HepG2 (cell line): Measurements from ENCODE around the gene GPR27.

Experiments used
- CBX2 ChIP-seq, 2 experiments: fragments of 200-600 bp in 1 of 2; sonication (generic); formaldehyde crosslinking in 1 of 2; IDR thresholded peaks; 2 replicates each; pipeline versions ENCODE4 v1.7.0 to v1.8.1; 2018 to 2022; ENCODE audit warnings: low read depth in 2 of 2, low read length in 1 of 2, mild to moderate bottlenecking in 1 of 2, missing genetic modification reagents in 1 of 2
- CTCF ChIP-seq: sonication (generic); formaldehyde crosslinking; IDR thresholded peaks from 2 replicates; pipeline ENCODE4 v1.5.0; 2020; ENCODE audit warnings: mild to moderate bottlenecking, missing genetic modification reagents, moderate library complexity
- EZH2 ChIP-seq: conservative IDR thresholded peaks from 2 replicates; pipeline ENCODE4 v1.6.1; 2012; ENCODE audit warnings: mild to moderate bottlenecking, low read depth, low read length, moderate library complexity
- FOXA1 ChIP-seq, 2 experiments: fragments of 450-650 bp in 1 of 2; sonication (generic) in 1 of 2; formaldehyde crosslinking in 1 of 2; IDR thresholded peaks; 2 replicates each; pipeline versions ENCODE4 v1.4.0 to v1.6.1; 2016 to 2020; ENCODE audit warnings: missing genetic modification reagents in 1 of 2
- HOXA7 ChIP-seq: sonication (generic); formaldehyde crosslinking; IDR thresholded peaks from 2 replicates; pipeline ENCODE4 v1.8.1; 2022; ENCODE audit warnings: mild to moderate bottlenecking, missing genetic modification reagents, moderate library complexity
- RAD21 ChIP-seq: fragments of 450-650 bp; formaldehyde crosslinking; IDR thresholded peaks from 2 replicates; pipeline ENCODE4 v1.5.0; 2020; ENCODE audit warnings: mild to moderate bottlenecking
- TBP ChIP-seq: sonication (generic); formaldehyde crosslinking; IDR thresholded peaks from 2 replicates; pipeline ENCODE4 v1.5.0; 2020; ENCODE audit warnings: missing genetic modification reagents
- TCF7L2 ChIP-seq: IDR thresholded peaks from 2 replicates; pipeline ENCODE4 v1.6.1; 2011; ENCODE audit warnings: mild to moderate bottlenecking, low read depth, low read length, moderate library complexity
- YY1 ChIP-seq: IDR thresholded peaks from 2 replicates; pipeline ENCODE4 v1.6.1; 2011; ENCODE audit warnings: low read length, low read depth, moderate library complexity, mild to moderate bottlenecking; ENCODE audit not compliant: insufficient read depth, insufficient replicate concordance
- ZBTB2 ChIP-seq: sonication (generic); formaldehyde crosslinking; IDR thresholded peaks from 2 replicates; pipeline ENCODE4 v1.8.0; 2022; ENCODE audit warnings: low read depth, missing genetic modification reagents
- ZBTB33 ChIP-seq: sonication (generic); formaldehyde crosslinking; IDR thresholded peaks from 2 replicates; pipeline ENCODE4 v1.4.0; 2020; ENCODE audit warnings: missing genetic modification reagents
- ZFP36 ChIP-seq: fragments of 150-350 bp; IDR thresholded peaks from 2 replicates; pipeline ENCODE4 v1.6.1; 2018; ENCODE audit warnings: borderline replicate concordance, low read length, low read depth; ENCODE audit not compliant: partially characterized antibody
- ZNF207 ChIP-seq: fragments of 450-650 bp; IDR thresholded peaks from 2 replicates; pipeline ENCODE4 v1.6.1; 2016; ENCODE audit warnings: antibody characterized with exemption, borderline replicate concordance

- TF ChIP-seq TBP (CRISPR knock-in tag): no peak
- no peak for TF ChIP-seq ZNF207
- no peak for TF ChIP-seq CBX2 (IDR thresholded peaks at IDR 0.05; ENCODE audit: low read depth, low read length)
- TF ChIP-seq CBX2 (CRISPR knock-in tag; IDR thresholded peaks at IDR 0.05; ENCODE audit: low read depth): no peak
- no peak for TF ChIP-seq FOXA1 (IDR thresholded peaks at IDR 0.05)
- no peak for TF ChIP-seq FOXA1 (CRISPR knock-in tag; IDR thresholded peaks at IDR 0.05)
- no peak for TF ChIP-seq RAD21 (CRISPR knock-in tag)
- no peak for TF ChIP-seq ZBTB2
- no peak for TF ChIP-seq YY1
- no peak for TF ChIP-seq ZFP36
- TF ChIP-seq EZH2: no peak
- no peak for TF ChIP-seq TCF7L2
- no peak for TF ChIP-seq ZBTB33
- TF ChIP-seq HOXA7 (CRISPR knock-in tag): no peak
- TF ChIP-seq CTCF (CRISPR knock-in tag): no peak
Measured at GRCh38 chr3:71786551-71786950, 32.9 kb downstream of the GPR27 start.
